ENCODE results near the gene USP27X. TPM values are rescaled to one million over a fixed set of nuclear protein-coding genes. Genes with fewer than 3 reads are reported as not detected.

The USP27X gene
- total RNA-seq, 1 donor from 2014 or later, result 15.9 TPM

- DNase-seq (ENCODE audit: low spot score in 2 of 2), result no peak
- FAIRE-seq, result no peak
Observed at GRCh38 chrX:49880668-49881067, 1.4 kb downstream of the USP27X start.

DNA sequence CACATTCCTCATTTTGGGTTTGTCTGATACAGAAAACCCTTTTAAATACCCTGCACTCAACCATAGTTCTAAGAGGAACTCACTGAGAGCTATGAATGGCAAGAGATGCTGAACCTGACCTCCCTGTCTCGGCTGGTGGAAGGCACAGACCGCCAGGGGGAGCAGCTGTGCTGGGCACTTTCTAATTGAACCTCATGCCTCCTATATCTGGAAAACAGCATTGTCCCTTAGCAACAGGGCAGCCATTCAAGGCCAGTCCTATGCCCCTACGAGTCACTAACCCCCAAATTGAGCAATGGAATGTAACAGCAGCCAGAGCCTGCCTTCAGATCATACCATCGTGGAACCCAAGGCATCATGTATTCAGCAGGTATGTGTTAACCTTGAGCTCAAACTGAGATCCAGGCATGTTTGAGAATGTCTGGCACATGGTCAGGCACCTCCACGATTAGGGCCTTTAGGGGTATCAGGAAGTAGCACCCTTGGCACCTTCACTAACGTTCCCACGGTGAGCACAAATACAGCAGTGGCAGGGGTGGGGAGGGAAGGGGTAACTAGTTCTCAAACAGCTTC is 5.1 kb downstream of the USP27X start:
- FAIRE-seq (no peak), DNase-seq (ENCODE audit: low spot score in 2 of 2) (peak in 1 of 2 donors; percentile 21)

- FAIRE-seq, result no peak
- no peak for DNase-seq (ENCODE audit: low spot score in 2 of 2)
Observed at GRCh38 chrX:49892542-49892941, 13.3 kb downstream of the USP27X start.

- DNase-seq (ENCODE audit: low spot score in 2 of 2), result no peak
- no peak for FAIRE-seq
Observed at GRCh38 chrX:49896951-49897350, 17.7 kb downstream of the USP27X start.

DNA sequence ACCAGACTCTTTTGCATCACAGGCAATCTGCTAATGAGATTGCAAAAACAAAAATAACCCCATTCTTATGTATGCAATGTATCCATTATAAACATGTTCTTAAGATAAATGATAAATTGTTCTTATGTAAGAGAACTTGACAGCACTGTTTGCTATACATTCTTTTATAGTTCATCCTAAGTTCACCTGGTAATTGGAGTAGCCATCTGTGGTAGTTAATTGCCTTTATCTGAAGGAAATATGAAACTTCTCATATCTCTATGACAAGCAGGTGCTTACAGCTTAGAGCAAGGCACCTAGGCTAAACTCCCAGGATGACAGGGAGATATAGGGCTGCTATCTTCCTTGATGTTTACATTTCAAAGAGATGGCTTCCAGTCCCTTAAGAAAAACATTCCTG is 21.8 kb downstream of the USP27X start:
- DNase-seq (ENCODE audit: low spot score in 2 of 2), result no peak
- no peak for FAIRE-seq

- FAIRE-seq, result no peak
- DNase-seq (ENCODE audit: low spot score in 2 of 2), result no peak
Observed at GRCh38 chrX:49910344-49910743, 31.1 kb downstream of the USP27X start.

- no peak for DNase-seq (ENCODE audit: low spot score in 2 of 2)
- FAIRE-seq, result no peak
Observed at GRCh38 chrX:49912086-49912485, 32.8 kb downstream of the USP27X start.

DNA sequence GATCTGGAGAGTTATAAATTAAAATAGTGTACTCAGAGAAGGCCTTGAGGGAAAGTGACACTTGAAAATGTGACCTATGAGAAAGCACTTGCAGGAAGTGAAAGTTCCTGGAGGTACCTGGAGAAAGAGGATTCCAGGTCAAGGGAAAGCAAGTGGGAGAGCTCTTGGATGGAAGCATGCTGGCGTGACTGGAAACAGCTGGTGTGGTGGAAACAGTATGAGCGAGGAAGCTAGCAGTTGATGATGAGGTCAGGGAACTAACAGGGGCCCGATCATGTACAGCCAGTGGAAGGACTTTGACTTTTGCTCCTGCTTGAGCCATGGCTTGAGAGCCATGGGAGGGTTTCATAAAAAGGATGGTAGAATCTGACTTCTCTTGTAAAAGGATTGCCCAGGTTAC is 33.6 kb downstream of the USP27X start:
- FAIRE-seq, result no peak

GRCh38 chrX:49915361-49916222 is 36.3 kb downstream of the USP27X start:
- no peak for FAIRE-seq
- DNase-seq (ENCODE audit: low spot score in 2 of 2), result peak in 1 of 2 donors; percentile 18

More for the DNA sequence above, 33.6 kb downstream of the USP27X start:
- DNase-seq (ENCODE audit: low spot score in 2 of 2), result no peak

GRCh38 chrX:49919617-49920016 is 40.3 kb downstream of the USP27X start:
- peak in 1 of 2 donors; percentile 10 for DNase-seq (ENCODE audit: low spot score in 2 of 2)
- no peak for FAIRE-seq

DNA sequence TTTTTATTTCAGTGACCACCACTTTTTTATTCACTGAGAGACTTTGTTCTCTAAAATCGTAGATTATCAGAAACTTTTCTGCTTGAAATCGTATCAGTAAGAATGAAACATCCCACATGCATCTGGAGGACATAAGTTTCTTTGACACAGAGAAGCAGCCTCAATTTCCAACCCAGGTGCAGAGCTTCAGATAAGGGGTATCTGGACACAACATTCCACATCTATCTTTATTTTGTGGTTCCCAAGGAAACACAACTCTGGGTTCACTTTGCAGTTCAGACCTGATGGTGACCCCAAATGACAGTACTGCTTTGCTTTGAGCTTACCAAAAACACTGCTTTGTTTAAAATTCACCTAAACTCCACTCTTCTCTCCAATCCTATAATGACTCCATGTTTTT is 41.8 kb downstream of the USP27X start:
- no peak for FAIRE-seq
- no peak for DNase-seq (ENCODE audit: low spot score in 2 of 2)

GRCh38 chrX:49922291-49923241 is 43.3 kb downstream of the USP27X start, which contains the start of gene CLCN5:
CLCN5 (plus strand) TSS chrX:49922596; CDS start chrX:49925299, 2,703 bp downstream.
- FAIRE-seq (no peak), DNase-seq (ENCODE audit: low spot score in 2 of 2) (peak; percentile 75 to 77)

GRCh38 chrX:49925176-49925575 is 45.9 kb downstream of the USP27X start:
- DNase-seq (ENCODE audit: low spot score in 2 of 2) (no peak), FAIRE-seq (no peak)

- DNase-seq (ENCODE audit: low spot score in 2 of 2) (no peak), FAIRE-seq (no peak)
Observed at GRCh38 chrX:49930039-49930438, 50.8 kb downstream of the USP27X start.

Other genes starting within 250 kb of the USP27X start
- gene PAGE1, start 183.5 kb upstream of the USP27X start, total RNA-seq, result 0.41 TPM
- gene PAGE4, start 50.2 kb upstream of the USP27X start, total RNA-seq, result not detected
- 4.1 TPM for gene CLCN5, start 43.1 kb downstream of the USP27X start, total RNA-seq

Measured in frontal cortex (tissue), 4 donors.